ENCODE data around the gene CNTN1. TPM values are rescaled to one million over a fixed set of nuclear protein-coding genes. Genes with fewer than 3 reads are reported as not detected.

CNTN1 gene
- total and polyA plus RNA-seq, 11 donors: 0.01 to 0.66 (median 0.20) TPM; not detected in 2

DNA sequence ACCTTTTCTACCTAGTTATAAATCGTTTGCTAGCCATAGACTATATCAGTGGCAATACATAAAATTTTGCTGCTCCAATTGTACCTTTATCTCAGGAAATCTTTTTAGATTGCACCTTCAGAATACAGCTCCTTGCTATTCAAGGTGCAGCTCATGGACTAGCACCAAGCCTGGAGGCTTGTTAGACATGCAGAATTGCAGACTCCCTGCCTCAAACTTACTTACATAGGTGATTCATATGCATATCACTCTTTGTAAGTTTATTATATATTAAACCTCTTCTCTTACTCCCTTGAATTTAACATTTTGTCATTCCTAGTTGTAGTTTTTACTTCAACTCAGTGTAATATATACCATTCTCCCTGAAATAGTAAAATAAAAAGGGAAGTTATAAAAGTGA, 300.4 kb downstream of the CNTN1 start:
- WGBS, 4 donors: 65 to 79% (median 73%) methylated on average over 1 of the region's 1 CpG
- intact Hi-C loops (cut with DNase I): no loop called here
- DNase-seq: no peak

GRCh38 chr12:40993158-40993557, 300.9 kb downstream of the CNTN1 start:
- intact Hi-C loops (cut with DNase I): no loop called here
- H3K27me3 ChIP-seq: no peaks in the 10 kb centered on the region
- no peaks in the 10 kb centered on the region for H3K36me3 ChIP-seq
- H3K27ac ChIP-seq: no peak overlapping the region
- no peak for TF ChIP-seq POLR2A (IDR thresholded peaks at IDR 0.05)
- TF ChIP-seq, protein P1, sequence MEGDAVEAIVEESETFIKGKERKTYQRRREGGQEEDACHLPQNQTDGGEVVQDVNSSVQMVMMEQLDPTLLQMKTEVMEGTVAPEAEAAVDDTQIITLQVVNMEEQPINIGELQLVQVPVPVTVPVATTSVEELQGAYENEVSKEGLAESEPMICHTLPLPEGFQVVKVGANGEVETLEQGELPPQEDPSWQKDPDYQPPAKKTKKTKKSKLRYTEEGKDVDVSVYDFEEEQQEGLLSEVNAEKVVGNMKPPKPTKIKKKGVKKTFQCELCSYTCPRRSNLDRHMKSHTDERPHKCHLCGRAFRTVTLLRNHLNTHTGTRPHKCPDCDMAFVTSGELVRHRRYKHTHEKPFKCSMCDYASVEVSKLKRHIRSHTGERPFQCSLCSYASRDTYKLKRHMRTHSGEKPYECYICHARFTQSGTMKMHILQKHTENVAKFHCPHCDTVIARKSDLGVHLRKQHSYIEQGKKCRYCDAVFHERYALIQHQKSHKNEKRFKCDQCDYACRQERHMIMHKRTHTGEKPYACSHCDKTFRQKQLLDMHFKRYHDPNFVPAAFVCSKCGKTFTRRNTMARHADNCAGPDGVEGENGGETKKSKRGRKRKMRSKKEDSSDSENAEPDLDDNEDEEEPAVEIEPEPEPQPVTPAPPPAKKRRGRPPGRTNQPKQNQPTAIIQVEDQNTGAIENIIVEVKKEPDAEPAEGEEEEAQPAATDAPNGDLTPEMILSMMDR (IDR thresholded peaks at IDR 0.05): no peak
- H3K4me3 ChIP-seq: no peak overlapping the region
- 83 to 90% (median 87%) methylated on average over 3 of the region's 3 CpGs for WGBS, 4 donors
- DNase-seq (no peak), ATAC-seq (no peak)
- no peaks in the 10 kb centered on the region for H3K9me3 ChIP-seq
- H3K4me1 ChIP-seq: no peaks in the 10 kb centered on the region

More for the DNA sequence above, 300.4 kb downstream of the CNTN1 start:
- no peaks in the 10 kb centered on the region for H3K9me3 ChIP-seq
- ATAC-seq: no peak
- no peak overlapping the region for H3K27ac ChIP-seq
- no peak overlapping the region for H3K4me3 ChIP-seq
- H3K36me3 ChIP-seq: no peaks in the 10 kb centered on the region
- H3K27me3 ChIP-seq: no peaks in the 10 kb centered on the region
- H3K4me1 ChIP-seq: no peaks in the 10 kb centered on the region
- no peak for TF ChIP-seq POLR2A (IDR thresholded peaks at IDR 0.05)
- TF ChIP-seq, protein P1 (IDR thresholded peaks at IDR 0.05): no peak

GRCh38 chr12:40996091-40996490, 303.9 kb downstream of the CNTN1 start:
- TF ChIP-seq, protein P1 (IDR thresholded peaks at IDR 0.05): no peak
- no peak for TF ChIP-seq POLR2A (IDR thresholded peaks at IDR 0.05)
- no peaks in the 10 kb centered on the region for H3K27me3 ChIP-seq
- ATAC-seq (no peak), DNase-seq (no peak)
- no peaks in the 10 kb centered on the region for H3K9me3 ChIP-seq
- H3K36me3 ChIP-seq: no peaks in the 10 kb centered on the region
- no peak overlapping the region for H3K4me3 ChIP-seq
- no peaks in the 10 kb centered on the region for H3K4me1 ChIP-seq
- 75 to 81% (median 79%) methylated on average over 4 of the region's 4 CpGs for WGBS, 4 donors
- no peak overlapping the region for H3K27ac ChIP-seq
- intact Hi-C loops (cut with DNase I): no loop called here

GRCh38 chr12:40999210-40999609, 307.0 kb downstream of the CNTN1 start:
- H3K27me3 ChIP-seq: no peaks in the 10 kb centered on the region
- WGBS, 4 donors: 77 to 88% (median 84%) methylated on average over 1 of the region's 1 CpG
- no peak for ATAC-seq
- no peak overlapping the region for H3K27ac ChIP-seq
- peaks cover 0 to 14% (median 5%) of the 10 kb centered on the region in 12 donors for H3K9me3 ChIP-seq
- DNase-seq: no peak
- intact Hi-C loops (cut with DNase I): no loop called here
- TF ChIP-seq, protein P1 (IDR thresholded peaks at IDR 0.05): no peak
- TF ChIP-seq POLR2A (IDR thresholded peaks at IDR 0.05): no peak
- no peaks in the 10 kb centered on the region for H3K4me1 ChIP-seq
- H3K4me3 ChIP-seq: no peak overlapping the region
- no peaks in the 10 kb centered on the region for H3K36me3 ChIP-seq
